ENCODE data around the gene PCIF1. TPM values are rescaled to one million over a fixed set of nuclear protein-coding genes. Genes with fewer than 3 reads are reported as not detected.

PCIF1 gene
- total and polyA plus RNA-seq, 2 experiments from 2014 or later: 41.2 to 43.8 TPM

GRCh38 chr20:45964006-45964400, 29.5 kb downstream of the PCIF1 start:
- peaks cover 43% of the 10 kb centered on the region for H3K36me3 ChIP-seq

GRCh38 chr20:45965169-45966002, 30.9 kb downstream of the PCIF1 start:
- TF ChIP-seq, protein P1, sequence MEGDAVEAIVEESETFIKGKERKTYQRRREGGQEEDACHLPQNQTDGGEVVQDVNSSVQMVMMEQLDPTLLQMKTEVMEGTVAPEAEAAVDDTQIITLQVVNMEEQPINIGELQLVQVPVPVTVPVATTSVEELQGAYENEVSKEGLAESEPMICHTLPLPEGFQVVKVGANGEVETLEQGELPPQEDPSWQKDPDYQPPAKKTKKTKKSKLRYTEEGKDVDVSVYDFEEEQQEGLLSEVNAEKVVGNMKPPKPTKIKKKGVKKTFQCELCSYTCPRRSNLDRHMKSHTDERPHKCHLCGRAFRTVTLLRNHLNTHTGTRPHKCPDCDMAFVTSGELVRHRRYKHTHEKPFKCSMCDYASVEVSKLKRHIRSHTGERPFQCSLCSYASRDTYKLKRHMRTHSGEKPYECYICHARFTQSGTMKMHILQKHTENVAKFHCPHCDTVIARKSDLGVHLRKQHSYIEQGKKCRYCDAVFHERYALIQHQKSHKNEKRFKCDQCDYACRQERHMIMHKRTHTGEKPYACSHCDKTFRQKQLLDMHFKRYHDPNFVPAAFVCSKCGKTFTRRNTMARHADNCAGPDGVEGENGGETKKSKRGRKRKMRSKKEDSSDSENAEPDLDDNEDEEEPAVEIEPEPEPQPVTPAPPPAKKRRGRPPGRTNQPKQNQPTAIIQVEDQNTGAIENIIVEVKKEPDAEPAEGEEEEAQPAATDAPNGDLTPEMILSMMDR (IDR thresholded peaks at IDR 0.05; ENCODE audit: low read depth, low read length): no peak
- no peak overlapping the region for H3K27ac ChIP-seq
- no peak overlapping the region for H3K4me3 ChIP-seq
- H3K9me3 ChIP-seq (ENCODE audit: low read depth): no peaks in the 10 kb centered on the region
- H3K4me1 ChIP-seq (ENCODE audit: low read depth): no peaks in the 10 kb centered on the region
- no peak for DNase-seq (ENCODE audit: low read depth in 1 of 2, low spot score in 1 of 2)
- H3K27me3 ChIP-seq: no peaks in the 10 kb centered on the region
- H3K36me3 ChIP-seq: peaks cover 34% of the 10 kb centered on the region

More at GRCh38 chr20:45964006-45964400, 29.5 kb downstream of the PCIF1 start:
- TF ChIP-seq, protein P1 (IDR thresholded peaks at IDR 0.05; ENCODE audit: low read depth, low read length): no peak
- Histone ChIP-seq H3K9me3 (ENCODE audit: low read depth) (no peaks in the 10 kb centered on the region), H3K27me3 (no peaks in the 10 kb centered on the region), H3K4me1 (ENCODE audit: low read depth) (no peaks in the 10 kb centered on the region), H3K27ac (no peak overlapping the region), H3K4me3 (no peak overlapping the region)
- no peak for DNase-seq (ENCODE audit: low read depth in 1 of 2, low spot score in 1 of 2)

DNA sequence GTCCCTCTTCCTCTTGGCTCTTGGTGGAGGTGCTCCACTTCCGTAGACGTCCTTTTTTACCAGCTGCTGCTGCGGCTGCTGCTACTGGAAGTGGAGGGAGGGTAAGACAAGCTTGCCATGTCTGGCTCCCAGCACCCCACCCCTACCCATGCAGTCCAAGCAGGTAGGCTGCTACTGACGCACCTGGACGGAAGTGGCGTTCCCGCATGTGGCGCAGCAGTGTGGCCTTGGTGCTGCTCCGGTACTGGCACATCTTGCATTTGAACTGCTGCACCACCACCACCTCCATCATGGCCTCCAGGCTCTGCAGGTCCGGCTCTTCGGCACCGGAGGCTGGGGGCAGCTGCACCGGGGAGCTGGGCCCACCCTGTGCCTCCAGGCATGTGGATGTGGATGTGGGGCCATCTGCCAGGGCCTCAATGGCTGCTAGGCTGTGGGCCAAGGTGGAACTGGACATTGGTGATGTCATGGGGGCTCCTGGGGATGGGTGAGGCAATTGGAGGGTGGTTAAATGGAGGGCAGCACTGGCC, 33.1 kb downstream of the PCIF1 start:
- no peaks in the 10 kb centered on the region for H3K4me1 ChIP-seq (ENCODE audit: low read depth)
- H3K27me3 ChIP-seq: no peaks in the 10 kb centered on the region
- H3K36me3 ChIP-seq: peaks cover 31% of the 10 kb centered on the region
- H3K27ac ChIP-seq: no peak overlapping the region
- H3K9me3 ChIP-seq (ENCODE audit: low read depth): no peaks in the 10 kb centered on the region
- no peak for DNase-seq (ENCODE audit: low read depth in 1 of 2, low spot score in 1 of 2)
- no peak overlapping the region for H3K4me3 ChIP-seq
- TF ChIP-seq, protein P1 (IDR thresholded peaks at IDR 0.05; ENCODE audit: low read depth, low read length): no peak

DNA sequence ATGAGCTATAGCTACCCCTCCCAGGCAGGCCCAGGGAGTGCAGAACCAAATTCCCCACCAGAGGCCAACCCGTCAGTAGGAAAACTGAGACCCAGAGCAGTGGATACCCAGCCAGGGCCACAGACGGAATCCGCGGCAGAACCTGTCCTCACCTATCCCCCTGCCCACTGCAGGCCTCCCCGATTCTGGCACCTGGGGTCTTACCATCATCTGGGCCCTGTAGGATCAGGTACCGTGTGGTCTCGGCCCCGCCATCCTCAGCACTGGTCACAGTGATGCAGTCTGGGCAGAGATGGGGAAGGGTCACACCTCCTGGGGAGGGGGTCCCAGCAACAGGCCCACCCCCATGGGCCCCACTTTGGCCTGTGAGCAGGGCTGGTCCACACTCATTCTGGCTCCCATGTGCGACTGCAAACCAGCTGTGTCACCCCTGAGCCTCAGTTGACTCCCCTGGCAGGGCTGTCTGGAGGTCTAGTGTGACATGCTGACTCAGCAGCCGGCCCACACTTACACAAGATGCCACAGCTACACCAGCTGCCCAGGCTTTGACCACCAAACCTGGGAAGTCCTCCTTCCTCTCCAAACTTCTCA, 33.7 kb downstream of the PCIF1 start:
- H3K36me3 ChIP-seq: peaks cover 30% of the 10 kb centered on the region
- TF ChIP-seq, protein P1 (IDR thresholded peaks at IDR 0.05; ENCODE audit: low read depth, low read length): no peak

DNA sequence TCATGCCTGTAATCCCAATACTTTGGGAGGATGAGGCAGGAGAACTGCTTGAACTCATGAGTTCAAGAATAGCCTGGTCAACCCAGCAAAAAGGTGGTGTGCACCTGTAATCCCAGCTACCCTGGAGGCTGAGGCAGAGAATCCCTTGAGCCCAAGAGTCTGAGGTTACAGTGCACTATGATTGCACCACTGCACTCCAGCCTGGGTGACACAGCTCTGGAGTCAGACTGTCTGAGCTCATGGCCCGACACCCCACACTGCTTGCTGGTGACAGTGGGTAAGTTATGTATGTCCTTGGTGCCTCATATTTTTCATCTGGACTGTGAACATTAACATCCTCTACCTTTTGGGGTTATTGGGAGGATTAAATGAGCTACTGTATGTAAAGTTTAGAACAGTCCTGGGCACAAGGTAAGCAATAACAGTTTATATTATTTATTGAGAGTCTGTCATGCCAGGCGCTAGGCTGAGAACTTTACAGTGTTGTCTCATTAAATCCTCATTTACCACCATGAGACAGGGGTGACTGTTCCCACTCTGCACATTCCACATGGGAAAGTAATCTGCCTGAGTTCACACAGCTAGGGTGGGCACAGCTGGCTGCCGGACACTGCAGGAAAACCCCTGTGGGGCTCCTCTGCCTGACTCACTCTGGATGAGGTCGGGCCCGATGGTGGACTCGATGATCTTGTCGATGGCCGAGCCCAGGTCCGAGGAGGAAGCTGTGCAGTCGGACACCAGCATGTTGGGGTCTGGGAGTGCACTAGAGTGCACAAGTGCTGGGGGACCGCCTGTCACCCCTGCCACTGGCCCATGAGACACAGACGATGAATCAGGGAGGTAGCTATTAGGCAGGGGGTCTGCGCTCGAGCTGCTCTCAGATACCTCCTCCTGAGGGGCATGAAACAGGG, 34.6 kb downstream of the PCIF1 start:
- DNase-seq (ENCODE audit: low read depth in 1 of 2, low spot score in 1 of 2): no peak
- Histone ChIP-seq H3K4me3 (no peak overlapping the region), H3K27ac (peak overlapping the region; percentile 60)

More for the DNA sequence above, 33.7 kb downstream of the PCIF1 start:
- H3K4me3 ChIP-seq: no peak overlapping the region
- H3K4me1 ChIP-seq (ENCODE audit: low read depth): no peaks in the 10 kb centered on the region
- H3K27me3 ChIP-seq: no peaks in the 10 kb centered on the region
- DNase-seq (ENCODE audit: low read depth in 1 of 2, low spot score in 1 of 2): no peak
- H3K9me3 ChIP-seq (ENCODE audit: low read depth): no peaks in the 10 kb centered on the region
- no peak overlapping the region for H3K27ac ChIP-seq

More for the DNA sequence above, 34.6 kb downstream of the PCIF1 start:
- no peaks in the 10 kb centered on the region for H3K27me3 ChIP-seq
- H3K9me3 ChIP-seq (ENCODE audit: low read depth): no peaks in the 10 kb centered on the region
- H3K4me1 ChIP-seq (ENCODE audit: low read depth): no peaks in the 10 kb centered on the region
- peaks cover 26% of the 10 kb centered on the region for H3K36me3 ChIP-seq
- TF ChIP-seq, protein P1 (IDR thresholded peaks at IDR 0.05; ENCODE audit: low read depth, low read length): no peak

Measured in cardiac muscle cell (in vitro differentiated cells and primary cell).